Osteoblast (primary cell): ENCODE data around the gene CTSF. TPM values are rescaled to one million over a fixed set of nuclear protein-coding genes. Genes with fewer than 3 reads are reported as not detected.

Experiments
- DNase-seq: peaks from one replicate; pipeline ENCODE4 v3.0.0; 2011; ENCODE audit warnings: low spot score, mixed read lengths; ENCODE audit not compliant: insufficient read length; ENCODE audit errors: missing footprints
- H2AFZ ChIP-seq: 2 replicates; pipeline ENCODE4 v1.6.0; 2011; ENCODE audit warnings: mild to moderate bottlenecking, low read length
- H3K27ac ChIP-seq: 2 replicates; pipeline ENCODE4 v1.5.1; 2011; ENCODE audit warnings: mild to moderate bottlenecking, low read depth, low read length, moderate library complexity
- H3K27me3 ChIP-seq: 2 replicates; pipeline ENCODE4 v1.6.0; 2012; ENCODE audit warnings: mild to moderate bottlenecking, control low read depth, inconsistent platforms, low read length, moderate library complexity; ENCODE audit not compliant: insufficient read depth
- H3K36me3 ChIP-seq: 2 replicates; pipeline ENCODE4 v1.5.1; 2011; ENCODE audit warnings: mild to moderate bottlenecking, low read length, control low read depth, moderate library complexity; ENCODE audit not compliant: insufficient read depth
- H3K4me1 ChIP-seq: 2 replicates; pipeline ENCODE4 v1.5.1; 2011; ENCODE audit warnings: mild to moderate bottlenecking, low read length, control low read depth, moderate library complexity; ENCODE audit not compliant: insufficient read depth
- H3K4me2 ChIP-seq: 2 replicates; pipeline ENCODE4 v1.6.0; 2011; ENCODE audit warnings: mild to moderate bottlenecking, low read length; ENCODE audit not compliant: insufficient read depth
- H3K4me3 ChIP-seq: fragments of 200-600 bp; sonication (generic); 3 replicates; pipeline ENCODE4 v1.5.1; 2012; ENCODE audit warnings: mild to moderate bottlenecking, low read length, inconsistent platforms; ENCODE audit not compliant: insufficient read depth
- H3K79me2 ChIP-seq: 2 replicates; pipeline ENCODE4 v1.6.0; 2012; ENCODE audit warnings: mild to moderate bottlenecking, low read length, control low read depth, inconsistent platforms; ENCODE audit not compliant: insufficient read depth
- H3K9me3 ChIP-seq: 2 replicates; pipeline ENCODE4 v1.5.1; 2011; ENCODE audit warnings: low read depth, low read length, control low read depth
- H4K20me1 ChIP-seq: 2 replicates; pipeline ENCODE4 v1.6.0; 2012; ENCODE audit warnings: mild to moderate bottlenecking, low read length, control low read depth; ENCODE audit not compliant: insufficient read depth
- CTCF ChIP-seq: IDR thresholded peaks from 2 replicates; pipeline ENCODE4 v1.5.1; 2011; ENCODE audit warnings: mild to moderate bottlenecking, low read depth, low read length, moderate library complexity; ENCODE audit errors: extremely low read depth
- total RNA-seq: library from RNA; depleted of rRNA; stranded (reverse); fragments of >200 nt; gene quantifications from 2 replicates; pipeline ENCODE4 v1.2.3, GENCODE V29; 2012

Gene CTSF
- total RNA-seq, 1 donor = 45.6 TPM

- Histone ChIP-seq H3K36me3 (no peaks in the 10 kb centered on the region), H3K4me2 (peak overlapping the region; percentile 84), H4K20me1 (no peaks in the 10 kb centered on the region), H3K4me1 (peaks cover 9% of the 10 kb centered on the region), H3K27ac (no peak overlapping the region), H3K27me3 (no peaks in the 10 kb centered on the region), H2AFZ (peak overlapping the region; percentile 86), H3K79me2 (no peaks in the 10 kb centered on the region), H3K9me3 (no peaks in the 10 kb centered on the region), H3K4me3 (peak overlapping the region; percentile 42)
- peak; percentile 84 for TF ChIP-seq CTCF
- DNase-seq = peak; percentile 99
These were observed 10.7 kb upstream of the CTSF start for GRCh38 chr11:66579017-66579606.

- no peaks in the 10 kb centered on the region for H3K36me3 ChIP-seq
- peaks cover 4% of the 10 kb centered on the region for H3K27me3 ChIP-seq
- H3K4me3 ChIP-seq = no peak overlapping the region
- no peak overlapping the region for H3K4me2 ChIP-seq
- H2AFZ ChIP-seq = no peak overlapping the region
- DNase-seq = peak; percentile 42
- no peaks in the 10 kb centered on the region for H3K9me3 ChIP-seq
- no peak overlapping the region for H3K27ac ChIP-seq
- H4K20me1 ChIP-seq = no peaks in the 10 kb centered on the region
- no peak for TF ChIP-seq CTCF
- H3K4me1 ChIP-seq = peaks cover 5% of the 10 kb centered on the region
- no peaks in the 10 kb centered on the region for H3K79me2 ChIP-seq
These were observed 2.4 kb upstream of the CTSF start for GRCh38 chr11:66570850-66571180.

GRCh38 chr11:66570079-66570849 is 1.9 kb upstream of the CTSF start:
- H3K4me2 ChIP-seq = no peak overlapping the region
- no peaks in the 10 kb centered on the region for H3K9me3 ChIP-seq
- H3K27ac ChIP-seq = no peak overlapping the region
- H3K36me3 ChIP-seq = no peaks in the 10 kb centered on the region
- no peaks in the 10 kb centered on the region for H3K79me2 ChIP-seq
- peaks cover 5% of the 10 kb centered on the region for H3K4me1 ChIP-seq
- no peak overlapping the region for H2AFZ ChIP-seq
- H3K4me3 ChIP-seq = no peak overlapping the region
- no peak for TF ChIP-seq CTCF
- no peaks in the 10 kb centered on the region for H4K20me1 ChIP-seq
- peak; percentile 43 for DNase-seq
- peaks cover 4% of the 10 kb centered on the region for H3K27me3 ChIP-seq

- Histone ChIP-seq H3K9me3 (no peaks in the 10 kb centered on the region), H4K20me1 (no peaks in the 10 kb centered on the region), H3K27me3 (peaks cover 4% of the 10 kb centered on the region), H3K79me2 (no peaks in the 10 kb centered on the region), H3K4me2 (peak overlapping the region; percentile 85), H2AFZ (no peak overlapping the region), H3K36me3 (no peaks in the 10 kb centered on the region), H3K27ac (no peak overlapping the region), H3K4me1 (peaks cover 5% of the 10 kb centered on the region), H3K4me3 (no peak overlapping the region)
- DNase-seq = peak; percentile 58
- TF ChIP-seq CTCF = no peak
These were observed 670 bp upstream of the CTSF start for GRCh38 chr11:66569076-66569475.
